GM21515 (cell line): Measurements from ENCODE around the gene RUNX3.
"Not testable (repeated sequence)": the region's sequence is repeated elsewhere in the genome, so short reads cannot be mapped to it uniquely, and the experiment has no call there.

Source experiments
- ATAC-seq: cut with Tn5 transposase; IDR thresholded peaks from one replicate; pipeline ENCODE4 v1.9.1; 2021; ENCODE audit not compliant: unreplicated experiment

Gene RUNX3

GRCh38 chr1:24930260-24931145 lies at the start of gene RUNX3:
RUNX3 (minus strand) TSS chr1:24930276; CDS start chr1:24929868, 408 bp downstream.
- ATAC-seq = peak; percentile 59

GRCh38 chr1:24979232-24979631 lies 49.2 kb upstream of the RUNX3 start:
- not testable (repeated sequence) for ATAC-seq

GRCh38 chr1:24978383-24979032 lies 48.4 kb upstream of the RUNX3 start:
- no peak for ATAC-seq

GRCh38 chr1:24975391-24975790 lies 45.3 kb upstream of the RUNX3 start:
- no peak for ATAC-seq

- ATAC-seq = no peak
Observed at GRCh38 chr1:24973315-24973714, 43.2 kb upstream of the RUNX3 start.

- ATAC-seq = no peak
Observed at GRCh38 chr1:24972915-24973242, 42.8 kb upstream of the RUNX3 start.

- no peak for ATAC-seq
Observed at GRCh38 chr1:24972221-24972914, 42.3 kb upstream of the RUNX3 start.

GRCh38 chr1:24970926-24971875 lies 41.1 kb upstream of the RUNX3 start:
- no peak for ATAC-seq

GRCh38 chr1:24970399-24970753 lies 40.3 kb upstream of the RUNX3 start:
- ATAC-seq = no peak

- no peak for ATAC-seq
Observed at GRCh38 chr1:24969596-24970398, 39.7 kb upstream of the RUNX3 start.

- ATAC-seq = no peak
Observed at GRCh38 chr1:24968941-24969585, 39.0 kb upstream of the RUNX3 start.

GRCh38 chr1:24967962-24968361 lies 37.9 kb upstream of the RUNX3 start:
- no peak for ATAC-seq

- no peak for ATAC-seq
Observed at GRCh38 chr1:24967555-24967954, 37.5 kb upstream of the RUNX3 start.

GRCh38 chr1:24966724-24967346 lies 36.8 kb upstream of the RUNX3 start:
- ATAC-seq = no peak

- ATAC-seq = no peak
Observed at GRCh38 chr1:24966121-24966723, 36.1 kb upstream of the RUNX3 start.

- ATAC-seq = no peak
Observed at GRCh38 chr1:24965571-24965930, 35.5 kb upstream of the RUNX3 start.

GRCh38 chr1:24964811-24965570 lies 34.9 kb upstream of the RUNX3 start:
- peak; percentile 79 for ATAC-seq
